Activated naive CD4-positive, alpha-beta T cell treated with anti-CD3 and anti-CD28 coated beads, Interleukin-2, amount 50 U/mL, for 24 hours (primary cell): Measurements from ENCODE around the gene CNTN2.

Source experiments
- H3K27ac Mint-ChIP-seq: one replicate; pipeline ENCODE4 v1.8.0; 2021; ENCODE audit warnings: mild to moderate bottlenecking, mixed read lengths
- H3K27me3 Mint-ChIP-seq: one replicate; pipeline ENCODE4 v1.8.0; 2021; ENCODE audit warnings: mixed read lengths
- H3K36me3 Mint-ChIP-seq: one replicate; pipeline ENCODE4 v1.8.0; 2021; ENCODE audit warnings: mixed read lengths
- H3K4me1 Mint-ChIP-seq: one replicate; pipeline ENCODE4 v1.8.0; 2021; ENCODE audit warnings: mixed read lengths
- H3K4me3 Mint-ChIP-seq: one replicate; pipeline ENCODE4 v1.8.0; 2021; ENCODE audit warnings: mild to moderate bottlenecking, mixed read lengths
- H3K9me3 Mint-ChIP-seq: one replicate; pipeline ENCODE4 v1.8.0; 2021; ENCODE audit warnings: mixed read lengths

The CNTN2 gene

DNA sequence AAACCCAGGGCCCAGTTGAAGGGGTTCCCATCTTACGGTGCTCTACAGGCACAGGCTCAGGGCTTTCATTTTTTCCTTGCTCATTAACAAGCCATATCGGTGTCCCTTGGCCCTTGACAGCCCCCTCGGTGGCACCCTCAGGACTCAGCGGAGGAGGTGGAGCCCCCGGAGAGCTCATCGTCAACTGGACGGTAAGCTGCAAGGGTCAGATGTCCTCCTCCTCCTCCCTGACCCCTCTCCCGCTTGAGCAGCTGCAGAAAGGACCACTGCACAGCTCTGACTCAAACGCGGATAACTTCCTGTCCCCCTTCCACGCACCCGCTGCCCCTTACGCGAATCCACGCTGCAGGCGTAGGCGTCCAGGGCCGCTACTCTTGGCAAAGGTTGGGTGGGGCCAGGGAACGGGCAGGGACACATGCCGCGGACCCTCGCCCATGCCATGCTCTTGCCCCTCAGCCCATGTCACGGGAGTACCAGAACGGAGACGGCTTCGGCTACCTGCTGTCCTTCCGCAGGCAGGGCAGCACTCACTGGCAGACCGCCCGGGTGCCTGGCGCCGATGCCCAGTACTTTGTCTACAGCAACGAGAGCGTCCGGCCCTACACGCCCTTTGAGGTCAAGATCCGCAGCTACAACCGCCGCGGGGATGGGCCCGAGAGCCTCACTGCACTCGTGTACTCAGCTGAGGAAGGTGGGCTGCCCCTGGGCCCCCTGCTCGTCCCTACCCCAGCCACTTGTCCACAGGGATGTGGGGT, 26.5 kb downstream of the CNTN2 start:
- no peak overlapping the region for H3K4me3 Mint-ChIP-seq
- H3K27me3 Mint-ChIP-seq, result no peaks in the 10 kb centered on the region
- H3K4me1 Mint-ChIP-seq, result no peaks in the 10 kb centered on the region
- H3K9me3 Mint-ChIP-seq, result no peaks in the 10 kb centered on the region
- no peak overlapping the region for H3K27ac Mint-ChIP-seq
- H3K36me3 Mint-ChIP-seq, result no peaks in the 10 kb centered on the region

DNA sequence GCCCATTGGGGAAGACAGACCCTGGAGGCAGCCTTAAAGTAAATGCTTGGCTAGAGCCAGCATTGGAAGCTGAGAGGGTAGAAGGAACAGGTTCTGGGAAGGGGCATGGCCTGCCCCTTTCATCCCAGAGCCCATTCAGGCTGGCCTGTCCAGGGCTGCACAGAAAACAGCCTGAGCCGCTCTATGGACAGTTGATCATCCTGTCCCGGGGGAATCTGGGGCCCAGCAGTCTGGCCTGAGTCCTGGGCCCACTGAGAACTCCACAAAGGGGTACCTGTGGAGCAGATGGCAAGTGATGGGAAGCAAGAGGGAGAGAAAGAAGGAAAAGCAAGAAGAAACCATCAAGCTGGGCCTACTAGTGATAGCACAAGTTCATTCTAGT, 28.0 kb downstream of the CNTN2 start:
- H3K4me1 Mint-ChIP-seq, result no peaks in the 10 kb centered on the region
- no peaks in the 10 kb centered on the region for H3K9me3 Mint-ChIP-seq
- H3K27me3 Mint-ChIP-seq, result no peaks in the 10 kb centered on the region
- no peak overlapping the region for H3K27ac Mint-ChIP-seq
- no peak overlapping the region for H3K4me3 Mint-ChIP-seq
- no peaks in the 10 kb centered on the region for H3K36me3 Mint-ChIP-seq

DNA sequence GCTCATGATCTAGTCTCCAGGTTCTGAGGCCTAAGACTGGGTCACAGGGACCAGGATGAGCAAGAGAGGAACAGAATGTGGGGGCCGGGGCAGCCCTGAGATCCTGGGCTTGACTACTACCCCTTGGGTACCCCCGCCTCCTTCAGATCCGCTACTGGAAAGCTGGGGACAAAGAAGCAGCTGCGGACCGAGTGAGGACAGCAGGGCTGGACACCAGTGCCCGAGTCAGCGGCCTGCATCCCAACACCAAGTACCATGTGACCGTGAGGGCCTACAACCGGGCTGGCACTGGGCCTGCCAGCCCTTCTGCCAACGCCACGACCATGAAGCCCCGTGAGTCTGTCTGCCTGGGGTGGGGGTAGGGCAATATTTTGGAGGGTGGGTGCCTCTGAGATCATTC, 28.8 kb downstream of the CNTN2 start:
- no peaks in the 10 kb centered on the region for H3K36me3 Mint-ChIP-seq
- H3K4me3 Mint-ChIP-seq, result no peak overlapping the region
- no peak overlapping the region for H3K27ac Mint-ChIP-seq
- H3K9me3 Mint-ChIP-seq, result no peaks in the 10 kb centered on the region
- H3K4me1 Mint-ChIP-seq, result no peaks in the 10 kb centered on the region
- H3K27me3 Mint-ChIP-seq, result no peaks in the 10 kb centered on the region

DNA sequence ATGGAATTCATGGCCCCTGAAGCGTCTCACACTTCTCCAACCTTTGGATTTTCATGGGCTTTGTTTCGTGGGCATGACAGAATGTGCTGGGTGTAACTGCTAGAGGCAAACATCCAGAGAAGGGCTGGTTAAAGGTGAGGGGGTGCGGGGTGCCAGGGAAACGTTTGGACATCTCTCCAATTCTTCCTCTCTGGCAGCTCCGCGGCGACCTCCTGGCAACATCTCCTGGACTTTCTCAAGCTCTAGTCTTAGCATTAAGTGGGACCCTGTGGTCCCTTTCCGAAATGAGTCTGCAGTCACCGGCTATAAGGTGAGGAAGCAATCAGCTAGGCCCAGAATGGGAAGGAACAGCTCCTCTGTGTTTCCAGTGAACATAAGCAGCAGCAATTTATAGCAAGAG, 29.3 kb downstream of the CNTN2 start:
- Mint-ChIP-seq H3K9me3 (no peaks in the 10 kb centered on the region), H3K4me3 (no peak overlapping the region), H3K27ac (no peak overlapping the region), H3K36me3 (no peaks in the 10 kb centered on the region), H3K27me3 (no peaks in the 10 kb centered on the region), H3K4me1 (no peaks in the 10 kb centered on the region)

DNA sequence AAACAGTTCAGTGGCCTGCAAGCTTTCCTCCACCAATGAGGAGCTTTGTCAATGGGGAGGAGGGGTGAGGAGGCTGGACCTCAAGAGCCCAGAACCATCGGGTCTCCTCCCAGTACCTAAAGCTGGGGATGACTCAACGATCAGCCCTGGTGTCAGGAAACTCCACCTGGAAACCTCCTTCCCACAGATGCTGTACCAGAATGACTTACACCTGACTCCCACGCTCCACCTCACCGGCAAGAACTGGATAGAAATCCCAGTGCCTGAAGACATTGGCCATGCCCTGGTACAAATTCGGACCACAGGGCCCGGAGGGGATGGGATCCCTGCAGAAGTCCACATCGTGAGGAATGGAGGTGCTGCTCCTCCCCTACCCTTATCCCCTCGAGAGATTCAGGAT, 29.9 kb downstream of the CNTN2 start:
- no peak overlapping the region for H3K4me3 Mint-ChIP-seq
- H3K27ac Mint-ChIP-seq, result no peak overlapping the region
- H3K9me3 Mint-ChIP-seq, result no peaks in the 10 kb centered on the region
- H3K36me3 Mint-ChIP-seq, result no peaks in the 10 kb centered on the region
- no peaks in the 10 kb centered on the region for H3K27me3 Mint-ChIP-seq
- no peaks in the 10 kb centered on the region for H3K4me1 Mint-ChIP-seq

DNA sequence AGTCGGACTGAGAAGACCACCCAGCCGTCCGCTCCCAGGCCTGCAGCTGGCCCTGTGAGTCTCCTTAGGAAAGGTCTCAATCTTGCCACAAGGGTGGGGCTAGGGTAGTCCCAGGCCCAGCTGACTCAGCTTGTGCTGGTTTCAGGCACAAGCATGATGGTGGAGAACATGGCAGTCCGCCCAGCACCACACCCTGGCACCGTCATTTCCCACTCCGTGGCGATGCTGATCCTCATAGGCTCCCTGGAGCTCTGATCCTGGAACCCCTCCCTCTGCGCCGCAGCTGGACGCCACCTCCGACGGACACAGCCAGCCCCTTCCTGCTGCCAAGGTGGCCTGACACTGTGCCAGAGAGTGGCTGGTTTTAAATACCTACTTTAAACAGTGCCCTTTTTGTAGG, 30.5 kb downstream of the CNTN2 start:
- H3K4me1 Mint-ChIP-seq, result no peaks in the 10 kb centered on the region
- no peaks in the 10 kb centered on the region for H3K36me3 Mint-ChIP-seq
- H3K9me3 Mint-ChIP-seq, result no peaks in the 10 kb centered on the region

DNA sequence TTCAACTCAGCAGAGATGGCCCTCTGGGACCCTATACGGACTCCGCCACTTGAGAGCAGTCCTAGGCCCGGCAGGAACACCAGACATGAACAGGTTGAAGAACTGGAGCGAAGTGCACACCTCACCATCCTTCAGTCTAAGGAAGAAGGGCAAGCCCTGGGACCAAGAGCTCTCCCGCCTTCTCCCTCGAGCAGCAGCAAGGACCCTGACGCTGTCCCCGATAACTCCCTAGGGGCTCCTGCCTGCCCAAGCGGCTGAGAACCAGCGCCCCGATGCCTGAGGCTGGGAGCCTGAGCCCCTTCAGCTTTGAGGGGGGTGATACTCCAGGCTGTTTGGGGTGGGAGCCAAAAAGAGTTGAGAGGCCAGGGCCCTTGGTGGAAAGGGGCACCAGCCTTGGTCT, 31.1 kb downstream of the CNTN2 start:
- Mint-ChIP-seq H3K27ac (no peak overlapping the region), H3K36me3 (no peaks in the 10 kb centered on the region), H3K4me1 (no peaks in the 10 kb centered on the region), H3K9me3 (no peaks in the 10 kb centered on the region), H3K4me3 (no peak overlapping the region), H3K27me3 (no peaks in the 10 kb centered on the region)

More for the DNA sequence above, 30.5 kb downstream of the CNTN2 start:
- no peak overlapping the region for H3K4me3 Mint-ChIP-seq
- H3K27me3 Mint-ChIP-seq, result no peaks in the 10 kb centered on the region
- no peak overlapping the region for H3K27ac Mint-ChIP-seq

DNA sequence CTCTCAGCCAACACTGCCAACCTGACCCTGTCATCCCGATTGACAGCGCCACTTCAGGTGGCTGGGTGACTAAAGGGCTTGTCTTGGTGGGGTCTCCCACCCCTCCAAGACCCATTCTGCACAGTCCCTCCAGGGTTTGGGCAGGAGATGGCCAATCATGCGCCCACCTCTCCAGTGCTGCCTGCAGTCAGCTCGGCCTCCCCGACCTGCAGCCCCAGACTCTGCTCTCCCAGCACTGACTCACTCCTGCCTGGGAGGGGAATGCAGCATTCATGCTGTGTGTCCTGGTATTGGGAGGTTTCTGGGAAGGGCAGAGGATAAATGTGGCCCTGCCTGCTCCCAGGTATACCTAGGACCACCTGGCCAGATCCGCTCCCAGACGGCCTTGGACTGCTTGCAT, 31.5 kb downstream of the CNTN2 start:
- Mint-ChIP-seq H3K4me3 (no peak overlapping the region), H3K27ac (no peak overlapping the region), H3K9me3 (no peaks in the 10 kb centered on the region), H3K4me1 (no peaks in the 10 kb centered on the region), H3K36me3 (no peaks in the 10 kb centered on the region), H3K27me3 (no peaks in the 10 kb centered on the region)

DNA sequence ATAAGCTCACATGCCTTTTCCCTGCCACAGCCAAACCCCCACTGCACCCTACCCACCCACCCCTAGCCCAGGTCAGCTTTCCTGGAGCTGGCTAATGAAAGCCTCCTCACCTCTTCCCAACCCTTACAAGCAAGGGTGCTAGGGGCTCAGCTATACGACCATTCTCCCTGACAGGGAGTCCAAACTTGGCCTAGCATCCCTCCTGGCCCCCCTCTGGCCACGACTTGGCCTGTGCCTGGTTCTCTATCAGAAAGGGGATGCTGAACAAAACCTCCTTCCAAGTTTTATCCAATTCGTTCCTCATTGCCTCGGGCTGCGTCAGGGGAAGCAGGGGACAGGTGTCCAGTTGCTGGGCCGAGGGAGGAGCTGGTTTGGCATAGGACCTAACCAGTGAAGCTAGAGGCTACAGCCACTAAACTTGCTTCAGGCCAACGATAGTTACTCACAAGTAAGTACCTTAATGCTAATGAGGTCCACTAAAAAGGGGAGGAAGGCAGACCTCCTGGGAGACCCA, 32.7 kb downstream of the CNTN2 start:
- H3K27ac Mint-ChIP-seq, result no peak overlapping the region
- H3K4me1 Mint-ChIP-seq, result no peaks in the 10 kb centered on the region
- no peak overlapping the region for H3K4me3 Mint-ChIP-seq
- no peaks in the 10 kb centered on the region for H3K36me3 Mint-ChIP-seq
- H3K27me3 Mint-ChIP-seq, result no peaks in the 10 kb centered on the region
- H3K9me3 Mint-ChIP-seq, result no peaks in the 10 kb centered on the region

DNA sequence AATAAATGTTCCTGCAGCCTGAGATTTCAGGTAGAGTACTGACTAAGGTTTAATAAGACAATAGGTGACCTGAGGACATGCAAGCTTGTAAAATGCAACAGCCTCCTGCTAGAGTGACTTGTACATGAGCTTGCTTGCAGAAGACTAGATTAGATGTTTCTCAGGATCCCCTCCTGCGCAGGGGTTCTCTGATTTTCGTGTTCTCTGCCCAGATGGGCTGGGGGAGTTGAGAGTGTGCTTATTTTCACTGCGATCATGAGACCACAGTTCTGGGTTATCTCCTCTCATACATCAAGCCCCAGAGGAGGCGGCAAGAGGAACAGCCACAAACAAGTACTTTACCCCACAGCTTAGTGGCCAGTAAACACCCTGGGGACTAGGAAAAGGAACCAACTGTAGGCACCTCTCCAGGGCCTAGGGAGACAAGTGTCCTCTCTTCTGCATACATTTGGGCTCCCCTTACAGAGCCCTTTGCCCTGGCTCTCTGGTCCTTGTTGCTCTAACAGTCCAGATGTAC, 33.3 kb downstream of the CNTN2 start:
- no peaks in the 10 kb centered on the region for H3K4me1 Mint-ChIP-seq
- H3K27me3 Mint-ChIP-seq, result no peaks in the 10 kb centered on the region
- H3K27ac Mint-ChIP-seq, result no peak overlapping the region
- peaks cover 3% of the 10 kb centered on the region for H3K36me3 Mint-ChIP-seq
- no peak overlapping the region for H3K4me3 Mint-ChIP-seq
- H3K9me3 Mint-ChIP-seq, result no peaks in the 10 kb centered on the region

DNA sequence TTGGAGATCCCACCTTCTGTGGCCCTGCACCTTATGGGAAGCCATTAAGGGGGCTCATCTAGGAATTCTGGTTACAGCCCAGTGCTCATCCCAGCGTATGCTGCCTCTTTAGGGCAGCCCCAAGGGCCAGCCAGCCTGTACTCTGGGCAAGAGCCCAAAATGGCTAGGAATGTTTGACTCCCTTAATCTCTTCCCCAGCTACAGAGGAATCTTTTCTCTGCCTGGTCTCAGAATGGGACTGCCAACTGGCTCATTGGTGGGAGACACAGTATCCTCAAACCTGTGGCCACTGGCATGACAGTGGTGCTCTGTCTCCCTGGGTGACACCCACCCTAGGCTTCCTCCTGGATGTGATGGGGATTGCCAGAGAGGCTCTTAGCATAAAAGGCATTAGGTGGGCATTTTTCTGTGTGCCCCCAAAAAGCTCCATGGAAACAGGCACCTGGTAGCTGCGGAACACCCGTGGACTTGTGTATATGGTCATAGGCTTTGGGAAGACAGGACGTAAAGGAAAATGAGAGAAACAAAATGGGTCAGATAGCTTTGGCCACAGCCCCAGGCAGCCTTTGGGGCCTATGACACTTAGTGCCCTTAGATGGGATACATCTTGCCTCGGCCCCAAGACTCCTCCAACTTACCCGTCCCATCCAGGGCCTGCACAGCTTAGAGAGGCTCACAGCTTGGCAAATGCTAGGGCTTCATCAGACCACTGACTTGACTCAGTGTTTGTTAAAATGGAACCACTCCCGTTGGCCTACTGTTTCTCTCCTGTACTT, 34.3 kb downstream of the CNTN2 start:
- H3K27me3 Mint-ChIP-seq, result no peaks in the 10 kb centered on the region
- H3K36me3 Mint-ChIP-seq, result peaks cover 3% of the 10 kb centered on the region
- no peak overlapping the region for H3K4me3 Mint-ChIP-seq
- no peak overlapping the region for H3K27ac Mint-ChIP-seq
- no peaks in the 10 kb centered on the region for H3K4me1 Mint-ChIP-seq
- no peaks in the 10 kb centered on the region for H3K9me3 Mint-ChIP-seq

DNA sequence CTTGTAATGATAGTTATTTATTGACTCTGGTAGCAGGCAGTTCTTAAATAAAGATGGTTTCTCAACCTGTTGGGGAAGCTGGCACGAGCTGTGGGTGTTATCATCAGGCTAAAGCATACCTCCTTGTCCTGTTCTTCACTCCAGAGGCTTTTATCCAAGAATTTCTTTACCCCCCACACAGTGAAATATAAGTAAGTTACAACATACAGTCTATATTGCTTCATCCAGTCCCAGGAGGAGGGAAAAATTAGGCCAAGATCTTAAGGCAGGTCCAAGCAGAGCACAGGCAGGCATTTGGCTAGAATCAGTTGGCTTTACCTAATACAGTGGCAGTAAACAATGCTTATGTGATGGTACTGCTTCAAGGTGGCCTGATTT, 34.9 kb downstream of the CNTN2 start:
- H3K4me1 Mint-ChIP-seq, result no peaks in the 10 kb centered on the region
- H3K4me3 Mint-ChIP-seq, result no peak overlapping the region
- H3K27me3 Mint-ChIP-seq, result no peaks in the 10 kb centered on the region
- no peaks in the 10 kb centered on the region for H3K9me3 Mint-ChIP-seq
- H3K36me3 Mint-ChIP-seq, result peaks cover 3% of the 10 kb centered on the region
- no peak overlapping the region for H3K27ac Mint-ChIP-seq

DNA sequence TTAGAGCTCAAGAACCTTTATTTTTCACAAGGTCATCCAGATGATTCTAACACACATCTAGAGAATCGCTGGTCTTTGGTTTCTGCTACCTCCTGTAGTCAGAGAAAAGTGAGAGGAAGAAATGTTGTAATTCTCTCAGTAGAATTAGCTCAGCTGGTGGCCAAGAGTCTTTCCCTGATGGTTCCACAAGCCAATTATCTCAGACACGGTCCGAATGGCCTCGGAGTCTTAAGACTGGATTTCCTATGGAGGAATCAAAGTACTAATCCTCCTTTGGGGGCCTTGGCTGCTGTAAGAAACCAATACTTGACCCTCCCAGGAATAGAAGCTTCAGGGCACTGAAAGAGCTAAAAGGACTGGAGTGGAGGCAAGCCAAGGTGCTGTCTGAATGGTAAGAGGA, 39.4 kb downstream of the CNTN2 start:
- Mint-ChIP-seq H3K4me3 (no peak overlapping the region), H3K27ac (no peak overlapping the region), H3K4me1 (no peaks in the 10 kb centered on the region), H3K9me3 (no peaks in the 10 kb centered on the region), H3K27me3 (no peaks in the 10 kb centered on the region), H3K36me3 (peaks cover 13% of the 10 kb centered on the region)

DNA sequence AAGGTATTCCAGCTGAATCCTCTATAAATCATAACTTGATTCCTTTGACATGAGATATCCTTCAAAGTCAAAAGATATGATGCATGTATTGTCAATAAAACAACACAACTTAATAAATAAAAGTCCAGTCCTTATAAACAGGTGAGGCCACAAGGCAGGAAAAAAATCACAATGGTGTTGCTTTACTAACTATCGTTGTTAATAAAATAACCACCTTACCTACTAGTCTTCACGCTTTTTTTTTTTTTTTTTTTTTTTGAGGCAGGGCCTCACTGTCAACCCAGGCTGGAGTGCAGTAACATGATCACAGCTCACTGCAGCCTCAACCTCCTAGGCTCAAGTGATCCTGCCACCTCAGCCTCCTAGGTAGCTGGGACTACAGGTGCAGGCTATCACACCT, 41.3 kb downstream of the CNTN2 start, which contains the start of gene TMEM81:
TSS of gene TMEM81 (minus strand) at position 101 of the 400 bp plus-strand sequence. CDS start 140 bp downstream, outside the sequence.
- Mint-ChIP-seq H3K36me3 (peaks cover 17% of the 10 kb centered on the region), H3K4me1 (no peaks in the 10 kb centered on the region), H3K27me3 (no peaks in the 10 kb centered on the region), H3K9me3 (no peaks in the 10 kb centered on the region), H3K27ac (peak within 1 kb of the TSS; percentile 30), H3K4me3 (no peak within 1 kb of the TSS)

DNA sequence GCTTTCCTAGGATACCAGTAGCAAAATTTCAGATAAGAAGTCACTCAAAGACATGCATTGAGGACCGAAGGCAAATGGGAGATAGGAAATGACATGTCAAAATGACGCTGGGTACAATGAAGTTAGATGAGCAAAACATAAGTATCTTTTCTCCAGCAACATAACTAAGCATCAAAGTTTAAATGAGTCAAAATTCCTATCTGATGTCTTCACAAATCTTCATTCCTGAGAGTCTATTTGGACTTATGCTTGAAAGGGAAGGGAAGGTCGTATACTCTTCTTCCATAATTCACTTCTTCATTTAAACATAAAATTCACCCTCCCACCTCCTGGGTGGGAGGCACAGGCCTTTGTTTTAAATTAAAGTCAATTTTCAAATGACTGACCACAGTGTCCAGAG, 45.3 kb downstream of the CNTN2 start:
- H3K9me3 Mint-ChIP-seq, result no peaks in the 10 kb centered on the region
- peaks cover 18% of the 10 kb centered on the region for H3K36me3 Mint-ChIP-seq
- no peak overlapping the region for H3K4me3 Mint-ChIP-seq
- H3K27me3 Mint-ChIP-seq, result no peaks in the 10 kb centered on the region
- H3K27ac Mint-ChIP-seq, result no peak overlapping the region
- no peaks in the 10 kb centered on the region for H3K4me1 Mint-ChIP-seq

DNA sequence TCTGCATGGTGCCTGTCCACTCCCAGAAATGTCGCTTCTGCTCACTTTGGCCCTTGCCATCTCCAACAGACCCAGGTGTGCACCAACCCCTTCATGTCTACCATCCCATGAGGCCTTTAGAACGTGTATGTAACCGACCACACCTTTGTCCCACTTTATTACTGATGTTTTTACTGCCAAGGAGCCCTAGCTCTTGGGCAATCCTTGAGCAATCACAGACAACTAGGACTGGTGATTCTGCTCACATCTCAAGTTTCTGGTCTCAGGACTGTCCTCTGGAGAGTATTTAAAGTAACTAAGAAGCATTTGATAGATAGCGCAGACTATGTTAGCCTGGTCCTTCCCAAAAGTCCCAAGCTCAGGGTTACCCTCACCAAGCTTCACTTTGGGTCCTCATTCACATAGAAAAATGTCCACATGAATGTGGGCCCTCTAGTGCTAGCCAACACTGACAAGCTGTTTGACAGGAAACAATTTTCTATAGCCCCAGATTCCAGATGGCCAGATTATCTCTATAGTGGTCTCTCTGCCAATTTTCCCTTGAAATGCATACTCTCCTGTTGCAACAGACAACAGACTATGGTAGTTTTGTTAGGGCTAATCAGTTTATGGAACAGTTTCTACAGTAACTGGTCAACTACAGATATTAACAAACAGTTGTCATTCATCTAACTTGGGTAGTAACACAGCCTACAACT, 48.2 kb downstream of the CNTN2 start:
- H3K36me3 Mint-ChIP-seq, result peaks cover 13% of the 10 kb centered on the region

More for the DNA sequence above, 48.2 kb downstream of the CNTN2 start:
- no peaks in the 10 kb centered on the region for H3K9me3 Mint-ChIP-seq
- no peak overlapping the region for H3K27ac Mint-ChIP-seq
- H3K4me1 Mint-ChIP-seq, result no peaks in the 10 kb centered on the region
- no peaks in the 10 kb centered on the region for H3K27me3 Mint-ChIP-seq
- H3K4me3 Mint-ChIP-seq, result no peak overlapping the region
